GM19035 (cell line): ENCODE data around the gene HYAL1.

ENCODE experiments used
- ATAC-seq: cut with Tn5 transposase; IDR thresholded peaks from one replicate; pipeline ENCODE4 v1.9.1; 2021; ENCODE audit not compliant: unreplicated experiment

The HYAL1 gene

GRCh38 chr3:50336452-50337174, 33.2 kb upstream of the HYAL1 start:
- peak; percentile 39 for ATAC-seq

GRCh38 chr3:50334339-50335075, 31.1 kb upstream of the HYAL1 start:
- ATAC-seq: no peak

- no peak for ATAC-seq
These were observed 30.5 kb upstream of the HYAL1 start for GRCh38 chr3:50333744-50334328.

GRCh38 chr3:50331364-50331907, 28.1 kb upstream of the HYAL1 start:
- no peak for ATAC-seq

- ATAC-seq: no peak
These were observed 27.0 kb upstream of the HYAL1 start for GRCh38 chr3:50330330-50330729.

GRCh38 chr3:50327943-50328691, 24.7 kb upstream of the HYAL1 start, which contains the start of gene TUSC2:
TSS of gene TUSC2 (minus strand) at chr3:50328223. CDS start at chr3:50328099, 124 bp downstream.
- ATAC-seq: peak; percentile 83

GRCh38 chr3:50327129-50327528, 23.8 kb upstream of the HYAL1 start:
- no peak for ATAC-seq

- ATAC-seq: no peak
These were observed 22.8 kb upstream of the HYAL1 start for GRCh38 chr3:50326182-50326541.

- no peak for ATAC-seq
These were observed 22.3 kb upstream of the HYAL1 start for GRCh38 chr3:50325497-50326181.

GRCh38 chr3:50325113-50325480, 21.7 kb upstream of the HYAL1 start:
- no peak for ATAC-seq

- ATAC-seq: no peak
These were observed 21.2 kb upstream of the HYAL1 start for GRCh38 chr3:50324351-50325112.

GRCh38 chr3:50323614-50324199, 20.3 kb upstream of the HYAL1 start:
- ATAC-seq: no peak

- no peak for ATAC-seq
These were observed 19.8 kb upstream of the HYAL1 start for GRCh38 chr3:50323092-50323600.

GRCh38 chr3:50322386-50323091, 19.2 kb upstream of the HYAL1 start, which contains the start of gene HYAL2:
TSS of gene HYAL2 (minus strand) at chr3:50322745. CDS start at chr3:50320489, 2,256 bp downstream.
- no peak for ATAC-seq

GRCh38 chr3:50322115-50322385, 18.7 kb upstream of the HYAL1 start:
- ATAC-seq: no peak

GRCh38 chr3:50321336-50322114, 18.2 kb upstream of the HYAL1 start:
- ATAC-seq: peak; percentile 83

GRCh38 chr3:50320853-50321335, 17.5 kb upstream of the HYAL1 start:
- ATAC-seq: peak; percentile 54
